ENCODE measurements around the gene ABCD4.

The ABCD4 gene

GRCh38 chr14:74260525-74261233, 42.1 kb downstream of the ABCD4 start:
- DNase-seq (ENCODE audit: low read depth in 2 of 2, low spot score in 1 of 2) = no peak

GRCh38 chr14:74259513-74259912, 43.2 kb downstream of the ABCD4 start:
- DNase-seq (ENCODE audit: low read depth in 2 of 2, low spot score in 1 of 2) = no peak

- DNase-seq (ENCODE audit: low read depth in 2 of 2, low spot score in 1 of 2) = no peak
Observed at GRCh38 chr14:74258764-74259035, 44.0 kb downstream of the ABCD4 start.

GRCh38 chr14:74257941-74258763, 44.6 kb downstream of the ABCD4 start:
- DNase-seq (ENCODE audit: low read depth in 2 of 2, low spot score in 1 of 2) = no peak

- DNase-seq (ENCODE audit: low read depth in 2 of 2, low spot score in 1 of 2) = peak in 1 of 2 donors; percentile 37
Observed at GRCh38 chr14:74257078-74257940, 45.4 kb downstream of the ABCD4 start.

- DNase-seq (ENCODE audit: low read depth in 2 of 2, low spot score in 1 of 2) = no peak
Observed at GRCh38 chr14:74255281-74255680, 47.5 kb downstream of the ABCD4 start.

- no peak for DNase-seq (ENCODE audit: low read depth in 2 of 2, low spot score in 1 of 2)
Observed at GRCh38 chr14:74249433-74250375, 53.0 kb downstream of the ABCD4 start.

- no peak for DNase-seq (ENCODE audit: low read depth in 2 of 2, low spot score in 1 of 2)
Observed at GRCh38 chr14:74248017-74248416, 54.7 kb downstream of the ABCD4 start.

GRCh38 chr14:74246542-74246941, 56.2 kb downstream of the ABCD4 start:
- DNase-seq (ENCODE audit: low read depth in 2 of 2, low spot score in 1 of 2) = no peak

- no peak for DNase-seq (ENCODE audit: low read depth in 2 of 2, low spot score in 1 of 2)
Observed at GRCh38 chr14:74245292-74245691, 57.4 kb downstream of the ABCD4 start.

GRCh38 chr14:74244115-74244514, 58.6 kb downstream of the ABCD4 start:
- no peak for DNase-seq (ENCODE audit: low read depth in 2 of 2, low spot score in 1 of 2)

GRCh38 chr14:74243051-74243450, 59.7 kb downstream of the ABCD4 start:
- no peak for DNase-seq (ENCODE audit: low read depth in 2 of 2, low spot score in 1 of 2)

GRCh38 chr14:74242780-74243042, 60.0 kb downstream of the ABCD4 start:
- no peak for DNase-seq (ENCODE audit: low read depth in 2 of 2, low spot score in 1 of 2)

- no peak for DNase-seq (ENCODE audit: low read depth in 2 of 2, low spot score in 1 of 2)
Observed at GRCh38 chr14:74242021-74242779, 60.5 kb downstream of the ABCD4 start.

GRCh38 chr14:74241652-74242017, 61.1 kb downstream of the ABCD4 start:
- no peak for DNase-seq (ENCODE audit: low read depth in 2 of 2, low spot score in 1 of 2)

GRCh38 chr14:74240794-74241651, 61.7 kb downstream of the ABCD4 start:
- no peak for DNase-seq (ENCODE audit: low read depth in 2 of 2, low spot score in 1 of 2)

- no peak for DNase-seq (ENCODE audit: low read depth in 2 of 2, low spot score in 1 of 2)
Observed at GRCh38 chr14:74239848-74240793, 62.6 kb downstream of the ABCD4 start.
